IMR-90 (cell line): Measurements from ENCODE around the gene DTX3.
"Not testable (repeated sequence)": the region's sequence is repeated elsewhere in the genome, so short reads cannot be mapped to it uniquely, and the experiment has no call there.

Experiments used
- CEBPB ChIP-seq: IDR thresholded peaks from 2 replicates; pipeline ENCODE4 v1.6.1; 2012; ENCODE audit warnings: low read depth, low read length, improper control_type of control experiment
- CHD1 ChIP-seq: IDR thresholded peaks from 2 replicates; pipeline ENCODE4 v1.6.1; 2012; ENCODE audit warnings: low read depth, low read length, improper control_type of control experiment
- CTCF ChIP-seq: conservative IDR thresholded peaks from 2 replicates; pipeline ENCODE4 v1.5.1; 2012; ENCODE audit warnings: mild to moderate bottlenecking, low read depth, low read length, improper control_type of control experiment
- FOS ChIP-seq: fragments of 150-350 bp; IDR thresholded peaks from 2 replicates; pipeline ENCODE4 v1.6.1; 2016; ENCODE audit warnings: low read depth, low read length
- MXI1 ChIP-seq: IDR thresholded peaks from 2 replicates; pipeline ENCODE4 v1.6.1; 2012; ENCODE audit warnings: low read depth, mild to moderate bottlenecking, low read length, moderate library complexity, borderline replicate concordance
- NFE2L2 ChIP-seq: fragments of 150-350 bp; IDR thresholded peaks from 2 replicates; pipeline ENCODE4 v1.6.1; 2016; ENCODE audit warnings: low read depth, mild to moderate bottlenecking, low read length
- POLR2A ChIP-seq: IDR thresholded peaks from 2 replicates; pipeline ENCODE4 v1.6.1; 2012; ENCODE audit warnings: mild to moderate bottlenecking, low read depth, low read length
- SMC3 ChIP-seq: fragments of 150-350 bp; IDR thresholded peaks from 2 replicates; pipeline ENCODE4 v1.6.1; 2016; ENCODE audit warnings: low read depth, mild to moderate bottlenecking, antibody characterized with exemption, low read length, moderate library complexity
- TF ChIP-seq, protein P1 (sequence below): fragments of 150-350 bp; IDR thresholded peaks from 2 replicates; pipeline ENCODE4 v1.6.1; 2017; ENCODE audit warnings: mild to moderate bottlenecking, antibody characterized with exemption, low read length, low read depth
- TF ChIP-seq, protein P2 (sequence below): fragments of 150-350 bp; IDR thresholded peaks from 2 replicates; pipeline ENCODE4 v1.6.1; 2016; ENCODE audit warnings: low read depth, mild to moderate bottlenecking, low read length, moderate library complexity, borderline replicate concordance

- TF ChIP-seq MXI1, CTCF, POLR2A, NFE2L2, CEBPB, FOS, CHD1, SMC3: not testable (repeated sequence)
- TF ChIP-seq, protein P1, sequence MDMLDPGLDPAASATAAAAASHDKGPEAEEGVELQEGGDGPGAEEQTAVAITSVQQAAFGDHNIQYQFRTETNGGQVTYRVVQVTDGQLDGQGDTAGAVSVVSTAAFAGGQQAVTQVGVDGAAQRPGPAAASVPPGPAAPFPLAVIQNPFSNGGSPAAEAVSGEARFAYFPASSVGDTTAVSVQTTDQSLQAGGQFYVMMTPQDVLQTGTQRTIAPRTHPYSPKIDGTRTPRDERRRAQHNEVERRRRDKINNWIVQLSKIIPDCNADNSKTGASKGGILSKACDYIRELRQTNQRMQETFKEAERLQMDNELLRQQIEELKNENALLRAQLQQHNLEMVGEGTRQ, result not testable (repeated sequence)
- TF ChIP-seq, protein P2, sequence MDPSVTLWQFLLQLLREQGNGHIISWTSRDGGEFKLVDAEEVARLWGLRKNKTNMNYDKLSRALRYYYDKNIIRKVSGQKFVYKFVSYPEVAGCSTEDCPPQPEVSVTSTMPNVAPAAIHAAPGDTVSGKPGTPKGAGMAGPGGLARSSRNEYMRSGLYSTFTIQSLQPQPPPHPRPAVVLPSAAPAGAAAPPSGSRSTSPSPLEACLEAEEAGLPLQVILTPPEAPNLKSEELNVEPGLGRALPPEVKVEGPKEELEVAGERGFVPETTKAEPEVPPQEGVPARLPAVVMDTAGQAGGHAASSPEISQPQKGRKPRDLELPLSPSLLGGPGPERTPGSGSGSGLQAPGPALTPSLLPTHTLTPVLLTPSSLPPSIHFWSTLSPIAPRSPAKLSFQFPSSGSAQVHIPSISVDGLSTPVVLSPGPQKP, result not testable (repeated sequence)
Observed at GRCh38 chr12:57646659-57647049, 42.0 kb downstream of the DTX3 start.
